Measurements from ENCODE around the gene SHROOM1.
"Not testable (repeated sequence)": the region's sequence is repeated elsewhere in the genome, so short reads cannot be mapped to it uniquely, and the experiment has no call there.

DNA sequence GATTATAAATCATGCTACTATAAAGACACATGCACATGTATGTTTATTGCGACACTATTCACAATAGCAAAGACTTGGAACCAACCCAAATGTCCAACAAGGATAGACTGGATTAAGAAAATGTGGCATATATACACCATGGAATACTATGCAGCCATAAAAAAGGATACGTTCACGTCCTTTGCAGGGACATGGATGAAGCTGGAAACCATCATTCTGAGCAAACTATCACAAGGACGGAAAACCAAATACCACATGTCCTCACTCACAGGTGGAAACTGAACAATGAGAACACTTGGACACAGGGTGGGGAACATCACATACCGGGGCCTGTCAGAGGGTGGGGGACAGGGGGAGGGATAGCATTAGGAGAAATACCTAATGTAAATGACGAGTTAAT lies 24.6 kb downstream of the SHROOM1 start:
- TF ChIP-seq, protein P1, sequence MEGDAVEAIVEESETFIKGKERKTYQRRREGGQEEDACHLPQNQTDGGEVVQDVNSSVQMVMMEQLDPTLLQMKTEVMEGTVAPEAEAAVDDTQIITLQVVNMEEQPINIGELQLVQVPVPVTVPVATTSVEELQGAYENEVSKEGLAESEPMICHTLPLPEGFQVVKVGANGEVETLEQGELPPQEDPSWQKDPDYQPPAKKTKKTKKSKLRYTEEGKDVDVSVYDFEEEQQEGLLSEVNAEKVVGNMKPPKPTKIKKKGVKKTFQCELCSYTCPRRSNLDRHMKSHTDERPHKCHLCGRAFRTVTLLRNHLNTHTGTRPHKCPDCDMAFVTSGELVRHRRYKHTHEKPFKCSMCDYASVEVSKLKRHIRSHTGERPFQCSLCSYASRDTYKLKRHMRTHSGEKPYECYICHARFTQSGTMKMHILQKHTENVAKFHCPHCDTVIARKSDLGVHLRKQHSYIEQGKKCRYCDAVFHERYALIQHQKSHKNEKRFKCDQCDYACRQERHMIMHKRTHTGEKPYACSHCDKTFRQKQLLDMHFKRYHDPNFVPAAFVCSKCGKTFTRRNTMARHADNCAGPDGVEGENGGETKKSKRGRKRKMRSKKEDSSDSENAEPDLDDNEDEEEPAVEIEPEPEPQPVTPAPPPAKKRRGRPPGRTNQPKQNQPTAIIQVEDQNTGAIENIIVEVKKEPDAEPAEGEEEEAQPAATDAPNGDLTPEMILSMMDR (IDR thresholded peaks at IDR 0.05; ENCODE audit: control extremely low read depth in 1 of 3, insufficient read depth in 1 of 3, low read depth in 1 of 3, low read length in 3 of 3) = not testable (repeated sequence)
- not testable (repeated sequence) for TF ChIP-seq MAFK (IDR thresholded peaks at IDR 0.05; ENCODE audit: low read depth, low read length); RBBP5 (IDR thresholded peaks at IDR 0.05; ENCODE audit: borderline replicate concordance, low read depth, low read length); EZH2 (IDR thresholded peaks at IDR 0.05; ENCODE audit: low read depth, low read length, severe bottlenecking); TAF1 (IDR thresholded peaks at IDR 0.05; ENCODE audit: low read depth, low read length); POLR2AphosphoS5 (IDR thresholded peaks at IDR 0.05; ENCODE audit: low read depth, low read length); CREB1 (IDR thresholded peaks at IDR 0.05); SIX5 (IDR thresholded peaks at IDR 0.05; ENCODE audit: low read depth, low read length); POLR2A (IDR thresholded peaks at IDR 0.05; ENCODE audit: control extremely low read depth in 1 of 2, low read depth in 2 of 2, low read length in 2 of 2); ASH2L (IDR thresholded peaks at IDR 0.05; ENCODE audit: low read length); RNF2 (IDR thresholded peaks at IDR 0.05; ENCODE audit: borderline replicate concordance, low read depth, low read length, missing control alignments, poor library complexity, severe bottlenecking)
- TF ChIP-seq, protein P2, sequence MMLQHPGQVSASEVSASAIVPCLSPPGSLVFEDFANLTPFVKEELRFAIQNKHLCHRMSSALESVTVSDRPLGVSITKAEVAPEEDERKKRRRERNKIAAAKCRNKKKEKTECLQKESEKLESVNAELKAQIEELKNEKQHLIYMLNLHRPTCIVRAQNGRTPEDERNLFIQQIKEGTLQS (IDR thresholded peaks at IDR 0.05; ENCODE audit: insufficient read depth, low read depth, low read length) = not testable (repeated sequence)

Data from H1 (cell line).